Upper lobe of left lung (tissue), 6 donors: ENCODE measurements around the gene ABCF3. TPM values are rescaled to one million over a fixed set of nuclear protein-coding genes. Genes with fewer than 3 reads are reported as not detected.

Experiments
- ATAC-seq, 2 donors: fragments of 200-7000 bp; cut with Tn5 transposase; one replicate each; pipeline ENCODE4 v1.9.1; 2022; ENCODE audit warnings: mild to moderate bottlenecking in 2 of 2, moderate library complexity in 2 of 2; ENCODE audit not compliant: low FRiP score in 2 of 2
- DNase-seq, 2 donors: peaks; one replicate each; pipeline ENCODE4 v3.0.0-alpha.2; 2019 to 2020
- H3K27ac ChIP-seq, 4 donors: fragments of 200-600 bp; sonication (generic); one replicate each; pipeline ENCODE4 v1.5.1; 2016 to 2019
- H3K27me3 ChIP-seq, 4 donors: fragments of 200-600 bp; sonication (generic); one replicate each; pipeline ENCODE4 v1.5.1; 2017 to 2019
- H3K36me3 ChIP-seq, 4 donors: fragments of 200-600 bp; sonication (generic); one replicate each; pipeline ENCODE4 v1.5.1; 2016 to 2019
- H3K4me1 ChIP-seq, 4 donors: fragments of 200-600 bp; sonication (generic); one replicate each; pipeline ENCODE4 v1.5.1; 2018 to 2019
- H3K4me3 ChIP-seq, 4 donors: fragments of 200-600 bp; sonication (generic); one replicate each; pipeline ENCODE4 v1.5.1; 2017 to 2019; ENCODE audit warnings: mild to moderate bottlenecking in 2 of 4, moderate library complexity in 1 of 4
- H3K9me3 ChIP-seq, 4 donors: fragments of 200-600 bp; sonication (generic); one replicate each; pipeline ENCODE4 v1.5.1; 2018 to 2019
- EP300 ChIP-seq, 4 donors: sonication (generic); formaldehyde crosslinking; IDR thresholded peaks; one replicate each; pipeline ENCODE4 v1.5.1; 2017; ENCODE audit warnings: antibody characterized with exemption in 4 of 4, control low read depth in 2 of 4
- POLR2A ChIP-seq, 4 donors: fragments of 450-650 bp; IDR thresholded peaks; one replicate each; pipeline ENCODE4 v1.5.1; 2016 to 2017; ENCODE audit warnings: antibody characterized with exemption in 4 of 4, mild to moderate bottlenecking in 2 of 4
- POLR2AphosphoS5 ChIP-seq, 2 donors: sonication (generic); formaldehyde crosslinking; IDR thresholded peaks; one replicate each; pipeline ENCODE4 v1.5.1; 2017; ENCODE audit warnings: antibody characterized with exemption in 2 of 2
- WGBS, 2 donors: methylation state at CpG; one replicate each; pipeline ENCODE4 v1.1.5; 2017 to 2018; 5-methylcytosine and 5-hydroxymethylcytosine counted together
- total RNA-seq, 6 donors: library from RNA; depleted of rRNA in 4 of 6; stranded (reverse); fragments of >200 nt in 4 of 6; gene quantifications; one replicate each; pipeline versions ENCODE4 v1.1.0 to v1.2.1, GENCODE V29; 2016 to 2021
- TF ChIP-seq, protein P1 (sequence below), 6 experiments: fragments of 450-650 bp in 4 of 6; fragments of 200-600 bp in 2 of 6; sonication (generic) in 2 of 6; IDR thresholded peaks; one replicate each; pipeline ENCODE4 v1.5.1; 2016 to 2019; ENCODE audit warnings: antibody characterized with exemption in 6 of 6
- donor health status: DM: no; HTN: no; CAD: no; lungs with moderate emphysema.
- donor health status: DM: no; HTN: yes; CAD: no; lungs with severe emphysema.

Gene ABCF3
- total RNA-seq, 6 donors from 2014 or later = 52.6 to 184 (median 73.1) TPM

DNA sequence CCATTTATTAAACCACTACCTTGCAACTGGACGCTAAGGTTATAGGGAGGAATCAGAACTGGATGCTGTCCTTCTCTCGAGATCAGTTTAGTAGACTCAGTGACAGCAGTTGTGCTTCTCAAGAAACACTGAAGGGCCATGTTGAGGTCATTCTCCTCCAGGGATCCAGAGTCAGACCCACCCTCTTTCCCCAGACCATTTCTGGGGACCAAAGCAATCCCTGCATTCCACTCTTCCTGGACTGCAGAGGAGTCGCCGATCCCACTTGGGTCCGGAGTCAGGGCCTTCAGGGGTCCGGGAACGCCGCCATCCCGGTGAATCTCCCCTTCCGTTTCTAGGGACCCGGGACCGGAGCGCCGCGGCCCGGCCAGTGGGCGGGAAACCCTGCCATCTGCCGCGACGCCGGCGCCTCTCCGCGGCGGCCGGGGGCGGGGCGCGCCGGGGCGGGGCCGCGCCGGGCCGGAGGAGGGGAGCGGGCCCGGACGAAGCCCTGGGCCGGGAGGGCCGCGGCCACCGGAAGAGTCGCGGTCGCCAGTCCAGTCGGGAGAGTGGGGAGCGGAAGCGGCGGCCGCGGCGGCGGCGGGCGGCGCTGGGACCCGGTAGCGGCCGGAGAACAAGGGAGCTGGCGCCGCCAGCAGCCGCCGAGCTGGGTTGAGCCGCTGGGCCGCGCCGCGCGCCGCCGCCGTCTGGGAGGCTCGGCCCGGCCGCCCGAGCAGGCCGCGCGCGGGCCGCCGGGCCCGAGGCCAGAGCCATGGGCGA, 30.9 kb upstream of the ABCF3 start, which contains the start of gene DVL3:
TSS of gene DVL3 (plus strand) at position 493 of the 759 bp plus-strand sequence. CDS start at position 752, 259 bp downstream.
- Histone ChIP-seq H3K9me3 (no peaks in the 10 kb centered on the region), H3K27ac (peak within 1 kb of the TSS; percentile 82 to 93 (median 92)), H3K4me1 (peaks cover 31 to 54% (median 38%) of the 10 kb centered on the region in 4 donors), H3K4me3 (peak within 1 kb of the TSS; percentile 88 to 98 (median 92)), H3K27me3 (no peaks in the 10 kb centered on the region), H3K36me3 (no peaks in the 10 kb centered on the region)
- WGBS, 2 donors = 2 to 10% methylated on average over 5 to 27 of the region's 84 CpGs
- peak; percentile 80 to 94 for ATAC-seq
- DNase-seq = peak; percentile 78 to 96
- TF ChIP-seq POLR2AphosphoS5 (IDR thresholded peaks at IDR 0.05) (peak in 1 of 2 donors; percentile 55), POLR2A (IDR thresholded peaks at IDR 0.05) (peak in 1 of 4 donors; percentile 67), EP300 (IDR thresholded peaks at IDR 0.05) (no peak)
- TF ChIP-seq, protein P1, sequence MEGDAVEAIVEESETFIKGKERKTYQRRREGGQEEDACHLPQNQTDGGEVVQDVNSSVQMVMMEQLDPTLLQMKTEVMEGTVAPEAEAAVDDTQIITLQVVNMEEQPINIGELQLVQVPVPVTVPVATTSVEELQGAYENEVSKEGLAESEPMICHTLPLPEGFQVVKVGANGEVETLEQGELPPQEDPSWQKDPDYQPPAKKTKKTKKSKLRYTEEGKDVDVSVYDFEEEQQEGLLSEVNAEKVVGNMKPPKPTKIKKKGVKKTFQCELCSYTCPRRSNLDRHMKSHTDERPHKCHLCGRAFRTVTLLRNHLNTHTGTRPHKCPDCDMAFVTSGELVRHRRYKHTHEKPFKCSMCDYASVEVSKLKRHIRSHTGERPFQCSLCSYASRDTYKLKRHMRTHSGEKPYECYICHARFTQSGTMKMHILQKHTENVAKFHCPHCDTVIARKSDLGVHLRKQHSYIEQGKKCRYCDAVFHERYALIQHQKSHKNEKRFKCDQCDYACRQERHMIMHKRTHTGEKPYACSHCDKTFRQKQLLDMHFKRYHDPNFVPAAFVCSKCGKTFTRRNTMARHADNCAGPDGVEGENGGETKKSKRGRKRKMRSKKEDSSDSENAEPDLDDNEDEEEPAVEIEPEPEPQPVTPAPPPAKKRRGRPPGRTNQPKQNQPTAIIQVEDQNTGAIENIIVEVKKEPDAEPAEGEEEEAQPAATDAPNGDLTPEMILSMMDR (IDR thresholded peaks at IDR 0.05) = peak in 1 of 6 experiments; percentile 8

DNA sequence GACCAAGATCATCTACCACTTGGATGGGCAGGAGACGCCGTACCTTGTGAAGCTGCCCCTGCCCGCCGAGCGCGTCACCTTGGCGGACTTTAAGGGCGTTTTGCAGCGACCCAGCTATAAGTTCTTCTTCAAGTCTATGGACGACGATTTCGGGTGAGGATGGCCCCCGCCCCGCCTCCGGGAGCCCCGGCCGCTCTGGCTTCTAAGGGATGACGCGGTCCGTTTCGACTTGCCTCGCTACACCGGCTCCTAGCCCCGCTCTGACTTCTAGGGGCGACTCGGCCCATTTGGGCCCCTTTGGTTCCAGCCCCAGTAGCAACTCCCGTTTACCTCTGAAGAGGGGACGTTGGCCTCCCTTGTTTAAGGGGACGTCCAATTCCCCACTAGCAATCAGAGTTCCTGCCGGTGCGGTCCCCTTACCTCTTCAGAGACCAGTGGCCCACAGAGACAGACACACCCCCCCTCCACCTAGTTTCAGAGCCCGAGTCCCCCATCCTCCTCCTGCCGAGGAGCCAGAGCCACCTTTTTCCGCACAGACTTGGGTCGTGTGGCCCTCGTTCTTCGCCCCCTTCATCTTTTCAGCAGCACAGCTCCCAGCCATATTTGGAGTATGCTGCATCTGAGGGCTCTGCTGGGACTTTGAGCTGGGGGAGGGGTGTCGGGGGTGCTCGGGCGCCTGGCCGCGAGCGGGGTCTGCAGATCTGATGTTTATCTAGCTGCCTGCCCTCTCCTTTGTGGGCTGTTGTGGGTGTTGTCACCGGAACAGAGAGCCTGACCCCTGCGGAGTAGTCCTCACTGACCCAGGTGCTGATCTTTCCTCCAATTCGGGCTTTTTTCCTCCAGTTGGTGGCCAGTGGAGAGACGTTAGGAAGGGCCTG, 30.1 kb upstream of the ABCF3 start:
- DNase-seq (peak in 1 of 2 donors; percentile 43), ATAC-seq (peak; percentile 29 to 38)
- peak overlapping the region; percentile 88 to 98 (median 92) for H3K4me3 ChIP-seq
- no peaks in the 10 kb centered on the region for H3K27me3 ChIP-seq
- TF ChIP-seq POLR2AphosphoS5 (IDR thresholded peaks at IDR 0.05) (no peak), EP300 (IDR thresholded peaks at IDR 0.05) (no peak), POLR2A (IDR thresholded peaks at IDR 0.05) (no peak)
- TF ChIP-seq, protein P1 (IDR thresholded peaks at IDR 0.05) = no peak
- H3K4me1 ChIP-seq = peaks cover 39 to 62% (median 46%) of the 10 kb centered on the region in 4 donors
- WGBS, 2 donors = 0 to 1% methylated on average over 17 to 28 of the region's 47 CpGs
- peak overlapping the region; percentile 82 to 93 (median 92) for H3K27ac ChIP-seq
- no peaks in the 10 kb centered on the region for H3K36me3 ChIP-seq
- H3K9me3 ChIP-seq = no peaks in the 10 kb centered on the region

DNA sequence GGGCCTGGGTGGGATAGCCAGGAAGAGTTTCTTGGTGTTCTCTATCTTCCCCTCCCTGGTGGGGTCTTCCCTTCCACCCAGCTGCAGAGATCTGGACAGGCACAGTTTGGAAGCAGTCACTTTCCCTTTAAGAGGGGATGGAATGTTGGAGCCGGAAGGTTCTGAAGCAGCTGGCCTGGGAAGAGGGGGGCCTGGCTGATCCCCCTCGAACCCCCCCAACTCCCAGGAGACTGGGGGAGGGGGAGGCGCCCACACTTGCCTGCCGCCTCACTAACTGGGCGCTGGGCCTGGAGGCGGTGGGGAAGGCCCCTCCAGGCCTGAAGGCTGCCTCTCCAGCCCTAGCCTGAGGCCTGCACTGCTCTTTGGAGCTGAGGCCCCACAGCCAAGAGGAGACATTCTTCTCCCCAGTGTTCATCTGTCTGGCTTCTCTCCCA, 29.5 kb upstream of the ABCF3 start:
- 11 to 20% methylated on average over 1 to 5 of the region's 6 CpGs for WGBS, 2 donors
- peak overlapping the region; percentile 82 to 93 (median 92) for H3K27ac ChIP-seq
- no peaks in the 10 kb centered on the region for H3K9me3 ChIP-seq
- TF ChIP-seq, protein P1 (IDR thresholded peaks at IDR 0.05) = no peak
- TF ChIP-seq POLR2AphosphoS5 (IDR thresholded peaks at IDR 0.05) (peak in 1 of 2 donors; percentile 47), POLR2A (IDR thresholded peaks at IDR 0.05) (no peak), EP300 (IDR thresholded peaks at IDR 0.05) (no peak)
- no peaks in the 10 kb centered on the region for H3K36me3 ChIP-seq
- DNase-seq (peak in 1 of 2 donors; percentile 53), ATAC-seq (peak; percentile 52 to 72)
- peak overlapping the region; percentile 88 to 98 (median 92) for H3K4me3 ChIP-seq
- peaks cover 43 to 65% (median 53%) of the 10 kb centered on the region in 4 donors for H3K4me1 ChIP-seq
- no peaks in the 10 kb centered on the region for H3K27me3 ChIP-seq

DNA sequence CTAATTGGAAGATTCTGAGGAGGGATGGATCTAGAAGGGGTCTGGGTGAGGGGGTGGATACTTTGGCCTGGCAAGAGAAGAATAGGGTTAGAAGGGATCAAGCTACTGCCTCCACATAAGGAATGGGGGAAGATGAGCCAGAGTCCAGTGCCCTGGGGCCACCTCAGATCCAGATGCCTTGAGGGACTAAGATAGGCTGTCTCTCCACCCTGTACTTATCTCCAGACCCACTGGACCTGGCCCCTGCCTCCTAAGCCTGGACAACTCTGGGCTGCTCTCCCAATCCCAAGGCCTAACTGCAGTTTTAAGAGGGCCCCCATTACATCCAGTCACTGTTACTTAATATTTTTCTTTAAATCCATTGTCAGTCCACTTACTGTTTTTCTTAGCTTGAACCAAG, 28.8 kb upstream of the ABCF3 start:
- TF ChIP-seq POLR2AphosphoS5 (IDR thresholded peaks at IDR 0.05) (no peak), EP300 (IDR thresholded peaks at IDR 0.05) (no peak)
- Histone ChIP-seq H3K27ac (peak overlapping the region; percentile 82 to 93 (median 92)), H3K36me3 (peaks cover 0 to 4% (median 0%) of the 10 kb centered on the region in 4 donors), H3K27me3 (no peaks in the 10 kb centered on the region), H3K4me1 (peaks cover 43 to 65% (median 55%) of the 10 kb centered on the region in 4 donors), H3K4me3 (peak overlapping the region; percentile 14 to 98 (median 92)), H3K9me3 (no peaks in the 10 kb centered on the region)
- no peak for ATAC-seq
- no peak for DNase-seq

DNA sequence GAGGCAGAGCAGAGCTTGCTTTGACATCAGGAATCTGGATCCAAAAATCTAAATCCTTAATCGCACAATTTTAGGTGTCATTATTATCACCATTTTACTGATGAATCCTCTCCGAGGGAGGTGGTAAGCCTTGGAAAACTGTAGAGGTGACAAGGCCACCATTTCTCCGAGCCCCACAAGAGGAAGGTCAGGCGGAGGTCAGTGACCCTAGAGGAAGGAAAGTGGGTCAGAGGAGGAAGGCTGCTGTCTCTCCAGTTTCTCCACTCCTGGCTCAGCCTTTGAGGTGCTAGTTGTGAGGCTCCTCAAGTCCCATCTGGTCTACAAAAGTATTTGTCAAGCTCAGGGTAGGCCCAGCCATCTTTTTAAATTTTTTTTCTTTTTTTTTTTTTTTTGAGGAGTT, 27.6 kb upstream of the ABCF3 start:
- no peak overlapping the region for H3K4me3 ChIP-seq
- no peak for TF ChIP-seq POLR2AphosphoS5 (IDR thresholded peaks at IDR 0.05)
- no peak for TF ChIP-seq POLR2A (IDR thresholded peaks at IDR 0.05)
- no peak for TF ChIP-seq EP300 (IDR thresholded peaks at IDR 0.05)
- TF ChIP-seq, protein P1 (IDR thresholded peaks at IDR 0.05) = no peak
- DNase-seq (no peak), ATAC-seq (no peak)
- no peaks in the 10 kb centered on the region for H3K9me3 ChIP-seq
- H3K27ac ChIP-seq = peak overlapping the region in 2 of 4 donors; percentile 27 to 93
- no peaks in the 10 kb centered on the region for H3K27me3 ChIP-seq
- H3K36me3 ChIP-seq = peaks cover 0 to 13% (median 4%) of the 10 kb centered on the region in 4 donors
- WGBS, 2 donors = 51 to 59% methylated on average over 4 of the region's 4 CpGs
- H3K4me1 ChIP-seq = peaks cover 43 to 65% (median 54%) of the 10 kb centered on the region in 4 donors
